Dendritic cell treated with granulocyte-macrophage colony-stimulating factor and Interleukin-4, amounts not matched to agents 40 ng/mL and 50 ng/mL, for 4 days (primary cell): Measurements from ENCODE around the gene EEPD1.
A peak's percentile ranks its signal among the peaks of the same experiment; 100 is the strongest.

Source experiments
- H3K27ac Mint-ChIP-seq: one replicate; pipeline ENCODE4 v1.8.0; 2022; ENCODE audit warnings: mild to moderate bottlenecking, mixed read lengths
- H3K27me3 Mint-ChIP-seq: one replicate; pipeline ENCODE4 v1.8.0; 2022; ENCODE audit warnings: mild to moderate bottlenecking, mixed read lengths
- H3K36me3 Mint-ChIP-seq: one replicate; pipeline ENCODE4 v1.8.0; 2022; ENCODE audit warnings: low read depth, mixed read lengths
- H3K4me1 Mint-ChIP-seq: one replicate; pipeline ENCODE4 v1.8.0; 2022; ENCODE audit warnings: low read depth, mixed read lengths
- H3K4me3 Mint-ChIP-seq: one replicate; pipeline ENCODE4 v1.8.0; 2022; ENCODE audit warnings: mild to moderate bottlenecking, moderate library complexity, mixed read lengths
- H3K9me3 Mint-ChIP-seq: one replicate; pipeline ENCODE4 v1.8.0; 2022; ENCODE audit warnings: mixed read lengths
- intact Hi-C: fragments of 100-400 bp; cut with micrococcal nuclease; formaldehyde crosslinking; loops from one replicate; pipeline ENCODE4 v1.15.0; 2022

EEPD1 gene

DNA sequence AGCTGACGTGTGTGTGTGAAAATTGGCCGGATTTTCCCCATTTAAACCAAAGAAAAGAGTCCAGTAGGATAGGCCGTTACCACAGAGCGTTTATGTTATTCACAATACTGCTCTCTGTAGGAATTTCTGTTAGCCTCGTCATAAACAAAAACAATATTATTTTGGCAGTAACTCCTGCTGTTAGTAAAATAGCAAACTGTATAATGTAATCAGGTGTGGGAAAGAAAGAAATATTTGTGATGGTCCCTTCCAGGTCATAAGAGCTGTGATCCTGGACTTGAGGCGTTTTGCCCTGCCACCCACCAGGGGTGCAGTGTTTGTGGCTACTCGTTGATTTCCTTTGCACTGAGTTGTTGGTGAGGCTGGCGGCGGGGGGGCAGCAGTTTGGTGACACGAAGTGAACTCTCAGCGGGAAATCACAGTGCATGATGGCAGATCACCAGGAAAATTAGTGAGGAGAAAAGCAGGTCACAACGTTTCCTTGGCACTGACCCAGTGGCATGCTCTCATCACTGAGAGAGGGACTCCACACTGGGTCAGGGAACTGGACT, 2.8 kb downstream of the EEPD1 start:
- Mint-ChIP-seq H3K9me3 (no peaks in the 10 kb centered on the region), H3K4me1 (peaks cover 70% of the 10 kb centered on the region), H3K36me3 (peaks cover 58% of the 10 kb centered on the region), H3K27ac (peak overlapping the region; percentile 70), H3K27me3 (no peaks in the 10 kb centered on the region), H3K4me3 (peak overlapping the region; percentile 88)
- intact Hi-C loops, result loop anchor here (10.0 kb wide), 1 partner anchor 129 kb away; no protein-coding TSS in a partner anchor

DNA sequence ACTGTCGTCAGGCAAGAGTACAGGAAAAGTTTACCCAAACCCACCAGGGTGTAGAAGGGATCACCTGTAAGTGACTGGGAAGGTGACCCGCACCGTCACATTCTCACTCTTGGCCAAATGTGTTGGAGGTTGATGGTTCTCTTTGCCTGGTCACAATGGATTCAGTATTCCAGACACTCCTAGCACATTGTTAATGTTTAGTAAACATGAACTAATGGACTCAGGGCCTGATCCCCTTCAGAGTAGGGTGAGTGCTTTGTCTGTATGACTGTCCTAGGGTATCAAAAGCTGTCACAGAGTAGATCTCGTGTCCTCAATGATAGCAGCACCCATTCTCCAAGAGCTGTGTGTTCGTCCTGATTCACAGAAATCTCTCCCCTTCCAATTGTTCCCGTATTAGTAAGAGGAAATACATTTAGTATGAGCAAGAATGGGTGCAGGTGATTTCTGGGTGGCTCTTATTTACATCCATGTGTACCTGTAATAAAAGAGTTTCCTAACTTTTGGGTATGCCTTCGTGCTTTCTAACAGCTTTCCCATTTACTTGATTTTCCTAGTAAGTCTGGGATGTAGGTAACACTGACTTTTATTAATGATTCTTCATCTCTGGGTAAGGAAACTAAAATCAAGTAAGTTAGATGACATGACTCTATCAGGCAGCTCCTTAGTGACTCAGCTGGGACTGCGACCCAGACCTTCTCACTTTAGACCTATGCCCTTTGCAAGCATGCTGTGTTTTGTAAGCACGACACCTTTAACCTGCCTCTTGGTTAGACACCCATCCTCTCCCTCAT, 4.7 kb downstream of the EEPD1 start:
- no peak overlapping the region for H3K27ac Mint-ChIP-seq
- intact Hi-C loops, result loop anchor here (10.0 kb wide), 1 partner anchor 127 kb away; no protein-coding TSS in a partner anchor
- peaks cover 69% of the 10 kb centered on the region for H3K4me1 Mint-ChIP-seq
- H3K27me3 Mint-ChIP-seq, result no peaks in the 10 kb centered on the region
- H3K9me3 Mint-ChIP-seq, result no peaks in the 10 kb centered on the region
- no peak overlapping the region for H3K4me3 Mint-ChIP-seq
- peaks cover 64% of the 10 kb centered on the region for H3K36me3 Mint-ChIP-seq

DNA sequence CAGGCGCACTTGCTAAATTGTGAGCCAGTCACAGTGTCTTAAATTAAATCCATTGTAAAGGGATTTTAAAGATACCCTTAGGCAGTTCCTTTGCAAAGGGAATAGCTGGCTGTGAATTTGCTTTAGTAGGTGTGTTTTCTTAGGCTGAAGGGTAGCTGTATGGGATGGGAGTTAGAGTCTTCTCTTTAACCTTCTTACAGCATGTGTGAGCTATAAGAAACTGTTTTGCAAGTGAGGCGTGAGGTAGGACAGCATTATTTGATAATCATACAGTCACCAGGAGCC, 5.2 kb downstream of the EEPD1 start:
- H3K36me3 Mint-ChIP-seq, result peaks cover 64% of the 10 kb centered on the region
- no peaks in the 10 kb centered on the region for H3K27me3 Mint-ChIP-seq
- no peak overlapping the region for H3K27ac Mint-ChIP-seq
- H3K4me1 Mint-ChIP-seq, result peaks cover 69% of the 10 kb centered on the region
- H3K4me3 Mint-ChIP-seq, result no peak overlapping the region
- no peaks in the 10 kb centered on the region for H3K9me3 Mint-ChIP-seq
- intact Hi-C loops, result loop anchor here (10.0 kb wide), 1 partner anchor 127 kb away; no protein-coding TSS in a partner anchor

DNA sequence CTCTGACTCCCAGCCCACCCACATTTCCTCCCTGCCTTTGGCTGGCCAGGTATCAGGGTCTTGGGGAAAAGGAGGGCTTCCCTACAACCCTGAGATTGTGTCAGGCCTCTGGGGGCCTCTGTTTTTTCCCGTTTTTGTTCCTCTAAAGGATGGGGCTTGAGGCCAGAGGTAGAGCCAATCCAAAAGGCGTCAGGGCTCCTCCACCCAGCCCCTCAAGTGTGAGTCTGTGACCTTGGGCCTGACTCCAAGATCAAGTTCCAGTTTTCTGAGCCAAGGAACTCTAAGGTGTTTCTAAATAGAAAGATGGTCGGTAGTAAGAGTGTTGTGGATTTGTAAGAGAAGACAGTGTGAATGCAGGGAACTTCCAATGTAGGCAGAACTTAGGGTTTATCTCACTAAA, 6.6 kb downstream of the EEPD1 start:
- H3K27me3 Mint-ChIP-seq, result no peaks in the 10 kb centered on the region
- peaks cover 50% of the 10 kb centered on the region for H3K36me3 Mint-ChIP-seq
- H3K27ac Mint-ChIP-seq, result no peak overlapping the region
- intact Hi-C loops, result loop anchor here (10.0 kb wide), 1 partner anchor 125 kb away; no protein-coding TSS in a partner anchor
- peaks cover 58% of the 10 kb centered on the region for H3K4me1 Mint-ChIP-seq
- no peak overlapping the region for H3K4me3 Mint-ChIP-seq
- H3K9me3 Mint-ChIP-seq, result no peaks in the 10 kb centered on the region

DNA sequence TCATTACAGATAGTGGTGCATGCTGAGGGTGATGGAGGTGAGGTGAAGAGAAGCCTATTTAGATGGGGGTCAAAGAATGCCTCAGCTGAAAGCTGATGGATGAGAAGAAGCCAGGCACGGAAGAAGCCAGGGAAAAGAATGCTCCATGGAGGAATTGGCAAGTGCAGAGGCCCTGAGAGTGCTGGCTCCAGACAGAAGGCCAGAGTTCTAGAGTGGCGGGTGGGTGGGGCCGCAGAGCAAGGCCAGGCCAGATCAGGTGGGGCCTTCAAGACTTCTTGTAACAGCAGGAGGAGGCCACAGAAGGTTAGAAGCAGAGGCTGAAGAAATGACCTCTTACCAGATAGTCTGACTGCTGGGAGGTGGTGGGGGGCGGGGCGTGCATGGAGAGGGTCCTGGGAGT, 7.3 kb downstream of the EEPD1 start:
- no peaks in the 10 kb centered on the region for H3K27me3 Mint-ChIP-seq
- no peak overlapping the region for H3K4me3 Mint-ChIP-seq
- no peak overlapping the region for H3K27ac Mint-ChIP-seq
- peaks cover 43% of the 10 kb centered on the region for H3K36me3 Mint-ChIP-seq
- H3K9me3 Mint-ChIP-seq, result no peaks in the 10 kb centered on the region
- H3K4me1 Mint-ChIP-seq, result peaks cover 51% of the 10 kb centered on the region
- intact Hi-C loops, result no loop called here

DNA sequence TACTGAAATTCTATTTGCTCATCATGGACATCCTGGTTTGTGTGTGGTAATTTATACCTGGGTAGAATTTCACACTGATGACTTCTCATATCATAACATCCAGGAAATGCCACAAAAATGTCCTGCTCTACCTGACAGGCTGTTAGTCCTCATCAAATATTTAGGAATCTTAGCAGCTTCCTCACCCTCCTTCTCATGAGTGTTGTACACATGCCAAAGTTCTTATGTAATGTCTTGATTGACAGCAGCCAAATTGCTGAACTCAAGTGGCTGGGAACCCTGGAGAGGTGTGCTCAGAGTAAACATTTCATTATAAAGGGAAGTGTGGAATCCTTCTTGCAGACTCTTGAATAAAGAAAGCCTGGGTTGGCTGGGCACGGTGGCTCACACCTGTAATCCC, 8.9 kb downstream of the EEPD1 start:
- no peak overlapping the region for H3K27ac Mint-ChIP-seq
- intact Hi-C loops, result no loop called here

DNA sequence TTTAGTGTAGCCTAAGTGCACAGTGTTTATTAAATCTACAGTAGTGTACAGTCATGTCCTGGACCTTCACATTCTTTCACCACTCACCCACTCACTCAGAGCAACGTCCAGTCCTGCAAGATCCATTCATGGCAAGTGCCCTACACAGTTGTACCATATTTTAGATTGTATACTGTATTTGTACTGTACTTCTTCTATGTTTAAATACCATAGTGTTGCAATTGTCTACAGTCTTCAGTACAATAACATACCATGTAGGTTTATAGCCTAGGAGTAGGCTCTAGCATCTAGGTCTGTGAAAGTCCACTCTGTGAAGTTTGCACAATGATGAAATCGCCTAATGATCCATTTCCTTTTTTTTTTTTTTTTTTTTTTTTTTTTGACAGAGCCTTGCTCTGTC, 12.0 kb downstream of the EEPD1 start:
- Mint-ChIP-seq H3K36me3 (peaks cover 22% of the 10 kb centered on the region), H3K27me3 (no peaks in the 10 kb centered on the region), H3K27ac (no peak overlapping the region), H3K4me1 (peaks cover 15% of the 10 kb centered on the region), H3K4me3 (no peak overlapping the region), H3K9me3 (no peaks in the 10 kb centered on the region)
- intact Hi-C loops, result no loop called here

More for the DNA sequence above, 8.9 kb downstream of the EEPD1 start:
- Mint-ChIP-seq H3K4me3 (no peak overlapping the region), H3K4me1 (peaks cover 36% of the 10 kb centered on the region), H3K36me3 (peaks cover 28% of the 10 kb centered on the region), H3K9me3 (no peaks in the 10 kb centered on the region), H3K27me3 (no peaks in the 10 kb centered on the region)

DNA sequence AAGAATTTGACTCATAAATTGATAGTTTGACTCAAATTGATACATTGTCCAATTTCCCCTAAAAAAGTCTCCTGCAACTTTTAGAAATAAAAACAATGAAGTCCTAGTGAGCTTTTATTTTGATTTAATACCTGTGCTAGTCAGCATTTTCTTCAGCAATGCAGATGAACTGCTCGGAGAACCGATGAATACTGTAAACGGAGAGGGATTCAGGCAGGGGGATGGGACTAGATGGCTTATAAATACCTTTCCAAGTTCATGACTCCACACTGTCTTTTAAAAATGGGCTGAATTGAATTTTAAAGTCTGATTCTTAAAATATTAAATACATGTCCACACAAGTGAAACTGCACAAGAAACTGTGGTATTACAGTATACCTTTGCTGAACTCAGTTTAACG, 12.7 kb downstream of the EEPD1 start:
- Mint-ChIP-seq H3K9me3 (no peaks in the 10 kb centered on the region), H3K4me1 (peaks cover 7% of the 10 kb centered on the region), H3K27ac (no peak overlapping the region), H3K27me3 (no peaks in the 10 kb centered on the region), H3K4me3 (no peak overlapping the region), H3K36me3 (peaks cover 22% of the 10 kb centered on the region)
- intact Hi-C loops, result no loop called here

DNA sequence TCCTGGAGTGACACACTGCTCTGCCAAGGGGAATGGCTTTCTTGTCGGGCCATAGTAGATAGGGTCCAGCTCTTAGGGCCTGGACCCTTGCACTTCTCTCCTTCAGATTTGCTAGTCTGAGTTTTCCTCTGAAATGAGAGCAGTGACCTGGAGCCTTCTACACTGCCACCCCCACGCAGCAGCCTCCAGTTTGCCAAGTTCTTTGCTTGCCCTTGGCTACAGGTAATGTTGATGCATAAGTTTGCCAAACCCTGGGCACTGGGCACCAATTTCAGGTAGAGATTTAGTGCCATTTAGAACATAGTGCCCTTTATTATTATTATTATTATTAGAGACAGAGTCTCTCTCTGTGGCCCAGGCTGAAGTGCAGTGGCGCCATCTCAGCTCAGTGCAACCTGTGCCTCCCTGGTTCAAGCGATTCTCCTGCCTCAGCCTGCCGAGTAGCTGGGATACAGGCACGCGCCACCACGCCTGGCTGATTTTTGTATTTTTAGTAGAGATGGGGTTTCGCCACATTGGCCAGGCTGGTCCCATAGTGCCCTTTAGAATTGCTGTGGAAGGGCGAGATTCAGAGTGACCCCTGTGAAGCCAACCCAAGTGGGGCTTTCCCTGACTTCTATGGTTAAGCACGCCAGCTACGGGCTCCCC, 14.5 kb downstream of the EEPD1 start:
- intact Hi-C loops, result no loop called here
- no peak overlapping the region for H3K27ac Mint-ChIP-seq
- H3K4me1 Mint-ChIP-seq, result peaks cover 6% of the 10 kb centered on the region
- no peaks in the 10 kb centered on the region for H3K9me3 Mint-ChIP-seq
- no peak overlapping the region for H3K4me3 Mint-ChIP-seq
- peaks cover 15% of the 10 kb centered on the region for H3K36me3 Mint-ChIP-seq
- H3K27me3 Mint-ChIP-seq, result no peaks in the 10 kb centered on the region

DNA sequence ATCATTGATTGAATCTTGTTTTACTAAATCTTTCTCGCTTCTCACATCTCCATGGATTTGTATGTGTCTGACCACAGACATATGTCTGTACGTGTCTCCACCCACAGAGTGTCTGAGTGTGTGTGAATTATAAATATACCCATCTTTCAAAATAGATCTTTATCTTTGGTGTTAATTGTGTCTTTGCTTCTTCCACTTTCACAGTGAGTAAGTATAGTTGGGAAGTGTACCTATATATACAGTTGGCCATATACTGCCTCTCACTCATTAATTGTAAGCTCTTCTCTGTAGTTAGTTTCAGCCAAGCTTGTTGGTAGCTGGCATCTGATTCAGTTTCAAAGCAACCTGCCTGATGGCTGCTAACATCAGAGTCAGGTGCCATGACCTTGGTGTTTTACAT, 18.4 kb downstream of the EEPD1 start:
- Mint-ChIP-seq H3K9me3 (no peaks in the 10 kb centered on the region), H3K4me1 (peaks cover 38% of the 10 kb centered on the region), H3K27ac (no peak overlapping the region), H3K4me3 (no peak overlapping the region), H3K36me3 (peaks cover 15% of the 10 kb centered on the region), H3K27me3 (no peaks in the 10 kb centered on the region)
- intact Hi-C loops, result no loop called here

DNA sequence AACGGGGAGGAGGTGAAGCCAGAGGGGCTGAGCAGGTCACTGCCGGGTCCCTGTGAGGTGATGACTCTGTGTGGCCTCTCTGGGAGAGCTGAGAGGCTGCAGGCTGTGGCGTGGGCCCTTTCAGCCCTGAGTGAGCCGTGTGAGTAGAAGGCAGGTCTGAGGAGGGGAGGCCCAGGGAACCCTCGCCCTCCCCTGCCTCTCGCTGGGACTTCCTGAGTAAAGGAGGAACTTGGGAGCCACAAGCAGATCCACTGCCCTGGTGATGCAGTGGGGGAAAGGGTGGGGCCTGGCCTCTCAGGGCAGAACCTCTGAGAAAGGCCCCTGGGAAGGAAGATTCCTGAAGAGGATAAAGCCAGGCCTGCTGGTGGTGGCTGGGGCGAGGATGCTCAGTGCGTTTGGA, 22.8 kb downstream of the EEPD1 start:
- H3K36me3 Mint-ChIP-seq, result peaks cover 14% of the 10 kb centered on the region
- no peaks in the 10 kb centered on the region for H3K27me3 Mint-ChIP-seq
- H3K27ac Mint-ChIP-seq, result peak overlapping the region; percentile 90
- intact Hi-C loops, result no loop called here
- no peaks in the 10 kb centered on the region for H3K9me3 Mint-ChIP-seq
- H3K4me3 Mint-ChIP-seq, result peak overlapping the region; percentile 26
- H3K4me1 Mint-ChIP-seq, result peaks cover 74% of the 10 kb centered on the region

DNA sequence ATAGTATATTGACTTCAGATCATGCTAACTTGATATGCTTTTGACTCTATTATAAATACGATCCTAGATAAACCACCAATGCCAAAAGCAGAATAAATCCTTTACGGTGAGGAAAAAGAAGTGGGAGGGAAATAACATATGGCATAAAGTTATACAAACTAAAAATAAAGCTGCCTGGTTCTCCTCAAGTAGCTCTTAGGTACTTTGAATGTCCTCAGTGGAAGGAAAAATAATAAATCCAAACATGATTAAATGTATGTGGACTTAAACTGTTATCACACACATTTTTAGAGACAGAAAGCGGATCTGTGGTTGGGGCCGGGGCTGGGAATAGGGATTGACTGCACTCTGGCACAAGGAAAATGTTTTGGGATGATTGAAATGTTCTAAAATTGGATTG, 23.6 kb downstream of the EEPD1 start:
- Mint-ChIP-seq H3K27me3 (no peaks in the 10 kb centered on the region), H3K4me1 (peaks cover 75% of the 10 kb centered on the region), H3K9me3 (no peaks in the 10 kb centered on the region), H3K4me3 (no peak overlapping the region), H3K36me3 (peaks cover 20% of the 10 kb centered on the region), H3K27ac (peak overlapping the region; percentile 90)
- intact Hi-C loops, result no loop called here

DNA sequence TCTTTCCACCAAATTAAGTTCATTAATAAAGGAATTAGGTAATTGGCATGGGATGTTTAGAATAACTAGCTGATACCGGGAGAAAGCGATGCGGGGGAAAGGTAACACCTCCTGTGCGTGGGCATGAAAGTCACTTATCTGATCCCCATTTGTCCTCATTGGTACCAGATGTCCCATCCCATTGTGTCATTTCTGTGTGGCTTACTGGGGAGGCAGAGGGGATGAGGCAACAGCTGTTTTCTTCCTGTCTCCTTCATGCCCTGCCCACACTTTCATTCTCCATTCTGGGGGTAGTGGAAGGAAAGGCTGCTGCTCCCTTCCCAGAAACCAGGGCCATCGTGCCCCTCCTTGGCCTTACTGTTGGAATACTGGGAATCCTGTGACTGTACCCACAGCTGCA, 27.1 kb downstream of the EEPD1 start:
- no peaks in the 10 kb centered on the region for H3K9me3 Mint-ChIP-seq
- H3K4me1 Mint-ChIP-seq, result peaks cover 73% of the 10 kb centered on the region
- intact Hi-C loops, result no loop called here
- no peak overlapping the region for H3K4me3 Mint-ChIP-seq
- peaks cover 20% of the 10 kb centered on the region for H3K36me3 Mint-ChIP-seq
- no peaks in the 10 kb centered on the region for H3K27me3 Mint-ChIP-seq
- H3K27ac Mint-ChIP-seq, result no peak overlapping the region

DNA sequence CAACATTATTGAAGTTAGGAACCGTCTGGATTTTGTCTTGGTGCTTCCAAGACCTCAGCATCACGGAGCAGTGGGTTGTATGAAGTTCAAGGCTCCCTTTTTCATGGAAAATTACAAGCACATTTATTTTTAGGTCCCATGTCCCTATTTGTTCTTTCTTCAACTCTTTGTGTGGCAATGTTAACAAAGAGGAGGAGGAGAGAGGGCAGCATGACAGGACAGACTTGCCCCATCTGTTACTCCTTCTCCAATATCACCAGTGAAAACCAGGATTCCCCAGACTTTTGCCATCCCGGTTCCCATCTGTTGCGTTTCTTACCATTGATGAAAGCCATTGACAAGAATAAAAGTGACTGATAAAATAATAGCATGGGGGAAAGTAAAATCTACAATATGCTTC, 28.6 kb downstream of the EEPD1 start:
- intact Hi-C loops, result no loop called here
- no peak overlapping the region for H3K4me3 Mint-ChIP-seq
- peaks cover 10% of the 10 kb centered on the region for H3K9me3 Mint-ChIP-seq
- no peaks in the 10 kb centered on the region for H3K27me3 Mint-ChIP-seq
- H3K27ac Mint-ChIP-seq, result no peak overlapping the region
- peaks cover 72% of the 10 kb centered on the region for H3K4me1 Mint-ChIP-seq
- peaks cover 32% of the 10 kb centered on the region for H3K36me3 Mint-ChIP-seq
